ENCODE measurements around the gene TMEM169. TPM values are rescaled to one million over a fixed set of nuclear protein-coding genes. Genes with fewer than 3 reads are reported as not detected.

TMEM169 gene
- total and polyA plus RNA-seq, 2 of the 4 experiments (the other 2 are of a cell fraction): 0.15 to 0.54 TPM

- no peak overlapping the region for H3K9ac ChIP-seq (ENCODE audit: low read depth, low read length)
- peaks cover 13% of the 10 kb centered on the region for H4K20me1 ChIP-seq (ENCODE audit: insufficient read depth, low read length)
- no peak overlapping the region for H2BK20ac ChIP-seq (ENCODE audit: low read depth, low read length)
- H3K9me3 ChIP-seq (ENCODE audit: control insufficient read depth, insufficient read depth, low read length): no peaks in the 10 kb centered on the region
- no peak overlapping the region for H3K4ac ChIP-seq (ENCODE audit: low read depth, low read length)
- peaks cover 23 to 54% of the 10 kb centered on the region in 2 experiments for H3K79me1 ChIP-seq (ENCODE audit: low read depth in 1 of 2, low read length in 2 of 2)
- H2BK15ac ChIP-seq (ENCODE audit: low read depth, low read length): no peak overlapping the region
- H2AK5ac ChIP-seq (ENCODE audit: low read depth, low read length): peak overlapping the region; percentile 56; the same call in 1 of the 2 replicates
- H3K18ac ChIP-seq (ENCODE audit: low read depth, low read length): no peak overlapping the region
- no peak overlapping the region for H3K14ac ChIP-seq (replicated peaks; ENCODE audit: low read depth, low read length)
- BruUV-seq (replicated peaks): no TSS peak
- H2AK9ac ChIP-seq (replicated peaks; ENCODE audit: low read depth, low read length, poor library complexity): no peak overlapping the region
- H3K9me1 ChIP-seq (ENCODE audit: insufficient read depth, low read length): peaks cover 3% of the 10 kb centered on the region; the same call in 1 of the 2 replicates
- no peak overlapping the region for H3K4me3 ChIP-seq (ENCODE audit: insufficient read depth, low read depth, low read length)
- H3K27me3 ChIP-seq (ENCODE audit: control insufficient read depth, insufficient read depth, low read length): no peaks in the 10 kb centered on the region
- H3K4me2 ChIP-seq (ENCODE audit: low read depth, low read length): 0 out of 2 replicates have a peak overlapping the region, but pooled peaks have one; percentile 3
- no peak overlapping the region for H4K91ac ChIP-seq (ENCODE audit: insufficient read depth, low read depth, low read length)
- ChIA-PET CTCF (interaction anchor here (0.6 to 1.6 kb wide), 4 partner anchors 12 to 39 kb away, joined by 3 to 4 read pairs (median 4); no protein-coding TSS in a partner anchor), POLR2A (ENCODE audit: unreplicated experiment) (no interaction called here)
- H3K4me1 ChIP-seq (ENCODE audit: control insufficient read depth, insufficient read depth, low read length): peaks cover 14% of the 10 kb centered on the region
- peak overlapping the region in 1 of 2 experiments; percentile 53; a peak in 2 of 4 replicates for H4K8ac ChIP-seq (ENCODE audit: low read depth in 2 of 2, low read length in 2 of 2)
- TF ChIP-seq MAZ (IDR thresholded peaks at IDR 0.05; ENCODE audit: borderline replicate concordance, low read depth, low read length) (no peak), CHD1 (IDR thresholded peaks at IDR 0.05; ENCODE audit: low read depth, low read length) (no peak), CTCF (conservative IDR thresholded peaks at IDR 0.05; ENCODE audit: low read depth, low read length) (no peak), CEBPB (IDR thresholded peaks at IDR 0.05; ENCODE audit: low read depth, low read length) (no peak), NFE2L2 (IDR thresholded peaks at IDR 0.05; ENCODE audit: low read depth, low read length) (no peak), MXI1 (IDR thresholded peaks at IDR 0.05; ENCODE audit: borderline replicate concordance, low read depth, low read length) (no peak), RAD21 (IDR thresholded peaks at IDR 0.05; ENCODE audit: low read length) (no peak), SMC3 (IDR thresholded peaks at IDR 0.05; ENCODE audit: low read depth, low read length) (no peak), BHLHE40 (IDR thresholded peaks at IDR 0.05; ENCODE audit: low read depth, low read length) (no peak)
- TF ChIP-seq, protein P1, sequence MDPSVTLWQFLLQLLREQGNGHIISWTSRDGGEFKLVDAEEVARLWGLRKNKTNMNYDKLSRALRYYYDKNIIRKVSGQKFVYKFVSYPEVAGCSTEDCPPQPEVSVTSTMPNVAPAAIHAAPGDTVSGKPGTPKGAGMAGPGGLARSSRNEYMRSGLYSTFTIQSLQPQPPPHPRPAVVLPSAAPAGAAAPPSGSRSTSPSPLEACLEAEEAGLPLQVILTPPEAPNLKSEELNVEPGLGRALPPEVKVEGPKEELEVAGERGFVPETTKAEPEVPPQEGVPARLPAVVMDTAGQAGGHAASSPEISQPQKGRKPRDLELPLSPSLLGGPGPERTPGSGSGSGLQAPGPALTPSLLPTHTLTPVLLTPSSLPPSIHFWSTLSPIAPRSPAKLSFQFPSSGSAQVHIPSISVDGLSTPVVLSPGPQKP (IDR thresholded peaks at IDR 0.05; ENCODE audit: borderline replicate concordance, low read depth, low read length): no peak
- TF ChIP-seq, protein P2, sequence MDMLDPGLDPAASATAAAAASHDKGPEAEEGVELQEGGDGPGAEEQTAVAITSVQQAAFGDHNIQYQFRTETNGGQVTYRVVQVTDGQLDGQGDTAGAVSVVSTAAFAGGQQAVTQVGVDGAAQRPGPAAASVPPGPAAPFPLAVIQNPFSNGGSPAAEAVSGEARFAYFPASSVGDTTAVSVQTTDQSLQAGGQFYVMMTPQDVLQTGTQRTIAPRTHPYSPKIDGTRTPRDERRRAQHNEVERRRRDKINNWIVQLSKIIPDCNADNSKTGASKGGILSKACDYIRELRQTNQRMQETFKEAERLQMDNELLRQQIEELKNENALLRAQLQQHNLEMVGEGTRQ (IDR thresholded peaks at IDR 0.05; ENCODE audit: low read depth, low read length): no peak
- peak overlapping the region; percentile 2; the same call in 1 of the 2 replicates for H3K27ac ChIP-seq (ENCODE audit: insufficient read depth, low read length)
- DNase-seq (no peak), ATAC-seq (ENCODE audit: low read depth) (peak; percentile 5)
- no peak overlapping the region for H2BK120ac ChIP-seq (ENCODE audit: low read depth, low read length)
- H2BK5ac ChIP-seq (ENCODE audit: low read depth, low read length, poor library complexity, severe bottlenecking): no peak overlapping the region
- no peak overlapping the region for H2AFZ ChIP-seq (replicated peaks; ENCODE audit: low read length, poor library complexity)
- in situ Hi-C loops (cut with MboI; ENCODE audit: low sequenced_read_pairs): no loop called here
- no peak overlapping the region for H3K56ac ChIP-seq (ENCODE audit: extremely low read depth, insufficient read depth, low read length)
- peaks cover 33% of the 10 kb centered on the region for H3K36me3 ChIP-seq (ENCODE audit: control insufficient read depth, insufficient read depth, low read length)
- dilution Hi-C loops (cut with HindIII; ENCODE audit: low sequenced_read_pairs, unreplicated experiment): no loop called here
- H4K5ac ChIP-seq (ENCODE audit: low read depth, low read length): no peak overlapping the region
- intact Hi-C loops (cut with micrococcal nuclease): no loop called here
- H3K23ac ChIP-seq (ENCODE audit: low read depth, low read length): no peak overlapping the region
- 20% methylated on average over 1 of the region's 4 CpGs; no CpG with 5 or more reads in 1 of the 2 experiments for WGBS, 2 experiments (ENCODE audit: extremely low coverage in 2 of 2, insufficient read length in 1 of 2)
Observed at GRCh38 chr2:216114382-216114713, 32.6 kb downstream of the TMEM169 start.
